A549 treated with ZK216348 at 1 μM for 4 hours (cell line): ENCODE results near the gene PTPN3. TPM values are rescaled to one million over a fixed set of nuclear protein-coding genes. Genes with fewer than 3 reads are reported as not detected.

ENCODE experiments used
- total RNA-seq: library from RNA; stranded (reverse); fragments of 200-300 nt; extraction: Qiagen RNA extraction; gene quantifications from 5 replicates; pipeline ENCODE4 v1.2.3, GENCODE V29; 2022; ENCODE audit warnings: low read depth

The PTPN3 gene
- 13.1 to 17.4 TPM (median 16.5 TPM) in 5 replicates for total RNA-seq

DNA sequence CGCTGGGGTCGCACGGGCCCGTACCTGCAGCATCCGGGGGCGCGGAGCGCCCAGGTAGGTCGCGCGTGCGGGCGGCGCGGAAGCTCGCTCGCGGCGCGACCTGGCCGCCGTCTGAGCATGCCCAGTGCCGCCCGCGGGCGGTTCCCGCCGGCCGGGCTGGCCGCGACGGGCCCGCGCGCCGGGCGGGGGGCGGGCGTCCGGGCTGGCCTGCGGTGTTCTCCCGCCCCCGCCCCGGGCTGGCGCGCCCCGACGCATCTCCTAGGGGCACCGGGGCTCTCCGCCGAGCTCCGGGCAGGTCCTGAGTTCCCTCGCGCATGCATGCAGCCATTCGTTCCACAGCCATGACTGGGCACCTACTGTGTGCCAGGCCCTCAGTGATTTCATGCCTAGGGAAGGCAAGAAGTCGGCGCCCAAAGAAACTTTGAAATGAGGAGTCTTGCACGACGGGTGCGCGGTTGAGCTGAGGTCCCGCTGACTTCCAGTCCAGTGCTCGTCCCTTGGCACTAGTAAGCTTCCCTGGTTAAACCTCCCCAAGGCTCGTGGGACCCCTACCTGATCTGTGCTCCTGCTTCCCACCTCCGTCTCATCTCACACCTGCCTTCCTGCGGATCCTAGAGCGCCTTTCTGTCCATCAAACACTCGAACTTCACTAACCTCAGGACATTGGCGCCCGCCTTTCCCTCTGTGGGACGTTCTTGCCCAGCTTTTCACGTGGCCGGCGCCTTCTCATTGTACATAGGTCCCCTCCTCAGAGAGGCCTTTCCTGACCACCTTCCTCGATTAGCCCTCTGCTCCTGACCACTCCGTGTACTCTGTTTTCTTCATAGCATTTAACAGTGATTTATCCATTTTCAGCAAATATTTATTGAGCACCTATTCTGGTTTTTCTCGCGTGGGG, at the start of gene PTPN3:
Gene PTPN3, minus strand, starts transcription at position 113 of the 898 bp plus-strand sequence. CDS start 34,873 bp downstream, outside the sequence.

Other genes with a start within 250 kb of the PTPN3 start
- 11.5 to 16.9 TPM (median 14.6 TPM) in 5 replicates for gene EPB41L4B, start 177.2 kb downstream of the PTPN3 start, total RNA-seq